HL-60 (cell line): ENCODE data around the gene DDX25.

ENCODE experiments used
- DNase-seq, 2 experiments: peaks; one replicate each; pipeline ENCODE4 v3.0.0-alpha.2; 2010 to 2020; ENCODE audit warnings: low read depth in 1 of 2, low spot score in 1 of 2
- H3K27ac ChIP-seq: fragments of 250-450 bp; sonication (Bioruptor Pico); replicated peaks from 2 replicates; pipeline ENCODE4 v1.5.1; 2020; ENCODE audit warnings: mild to moderate bottlenecking, moderate library complexity
- H3K27me3 ChIP-seq: fragments of 250-450 bp; sonication (Bioruptor Pico); 2 replicates; pipeline ENCODE4 v1.5.1; 2021; ENCODE audit warnings: mild to moderate bottlenecking, moderate library complexity; ENCODE audit not compliant: insufficient read depth, poor library complexity, severe bottlenecking
- H3K4me3 ChIP-seq: replicated peaks from 2 replicates; pipeline ENCODE4 v1.5.1; 2011; ENCODE audit warnings: mild to moderate bottlenecking, control low read depth, low read length; ENCODE audit not compliant: insufficient read depth
- GABPA ChIP-seq: IDR thresholded peaks from 2 replicates; pipeline ENCODE4 v1.6.1; 2012; ENCODE audit warnings: low read depth
- POLR2AphosphoS5 ChIP-seq: IDR thresholded peaks from 2 replicates; pipeline ENCODE4 v1.6.1; 2012; ENCODE audit warnings: low read depth
- SPI1 ChIP-seq: IDR thresholded peaks from 2 replicates; pipeline ENCODE4 v1.6.1; 2012; ENCODE audit warnings: low read depth, mild to moderate bottlenecking, borderline replicate concordance
- TF ChIP-seq, protein P1 (sequence below): IDR thresholded peaks from one replicate; pipeline ENCODE4 v1.5.1; 2011; ENCODE audit warnings: low read length, control low read depth, inconsistent platforms; ENCODE audit not compliant: insufficient read depth
- TF ChIP-seq, protein P2 (sequence below): IDR thresholded peaks from 2 replicates; pipeline ENCODE4 v1.6.1; 2012; ENCODE audit warnings: low read depth; ENCODE audit not compliant: insufficient replicate concordance

The DDX25 gene

DNA sequence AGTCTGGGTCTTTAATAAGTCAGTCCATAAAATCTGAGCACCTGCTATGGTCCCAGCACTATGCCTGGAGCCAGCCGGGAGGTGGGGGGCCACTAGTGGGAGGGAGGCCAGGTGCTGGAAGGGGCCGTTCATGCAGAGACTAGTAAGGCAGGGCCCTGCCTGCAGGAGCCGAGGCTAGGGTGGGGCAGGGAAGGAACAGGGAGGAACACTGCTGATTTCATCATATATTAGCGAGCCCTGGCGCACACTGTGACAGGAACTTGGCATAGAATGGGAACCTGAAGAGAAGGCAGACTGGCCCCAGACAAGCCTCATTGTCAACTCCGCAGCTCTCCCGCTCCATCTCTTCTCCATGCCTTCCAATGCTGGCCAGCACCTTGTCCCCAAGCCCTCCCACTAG is 48.7 kb downstream of the DDX25 start:
- Histone ChIP-seq H3K27me3 (no peaks in the 10 kb centered on the region), H3K4me3 (no peak overlapping the region), H3K27ac (no peak overlapping the region)
- TF ChIP-seq, protein P1, sequence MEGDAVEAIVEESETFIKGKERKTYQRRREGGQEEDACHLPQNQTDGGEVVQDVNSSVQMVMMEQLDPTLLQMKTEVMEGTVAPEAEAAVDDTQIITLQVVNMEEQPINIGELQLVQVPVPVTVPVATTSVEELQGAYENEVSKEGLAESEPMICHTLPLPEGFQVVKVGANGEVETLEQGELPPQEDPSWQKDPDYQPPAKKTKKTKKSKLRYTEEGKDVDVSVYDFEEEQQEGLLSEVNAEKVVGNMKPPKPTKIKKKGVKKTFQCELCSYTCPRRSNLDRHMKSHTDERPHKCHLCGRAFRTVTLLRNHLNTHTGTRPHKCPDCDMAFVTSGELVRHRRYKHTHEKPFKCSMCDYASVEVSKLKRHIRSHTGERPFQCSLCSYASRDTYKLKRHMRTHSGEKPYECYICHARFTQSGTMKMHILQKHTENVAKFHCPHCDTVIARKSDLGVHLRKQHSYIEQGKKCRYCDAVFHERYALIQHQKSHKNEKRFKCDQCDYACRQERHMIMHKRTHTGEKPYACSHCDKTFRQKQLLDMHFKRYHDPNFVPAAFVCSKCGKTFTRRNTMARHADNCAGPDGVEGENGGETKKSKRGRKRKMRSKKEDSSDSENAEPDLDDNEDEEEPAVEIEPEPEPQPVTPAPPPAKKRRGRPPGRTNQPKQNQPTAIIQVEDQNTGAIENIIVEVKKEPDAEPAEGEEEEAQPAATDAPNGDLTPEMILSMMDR: no peak
- TF ChIP-seq SPI1 (no peak), GABPA (no peak), POLR2AphosphoS5 (no peak)
- TF ChIP-seq, protein P2, sequence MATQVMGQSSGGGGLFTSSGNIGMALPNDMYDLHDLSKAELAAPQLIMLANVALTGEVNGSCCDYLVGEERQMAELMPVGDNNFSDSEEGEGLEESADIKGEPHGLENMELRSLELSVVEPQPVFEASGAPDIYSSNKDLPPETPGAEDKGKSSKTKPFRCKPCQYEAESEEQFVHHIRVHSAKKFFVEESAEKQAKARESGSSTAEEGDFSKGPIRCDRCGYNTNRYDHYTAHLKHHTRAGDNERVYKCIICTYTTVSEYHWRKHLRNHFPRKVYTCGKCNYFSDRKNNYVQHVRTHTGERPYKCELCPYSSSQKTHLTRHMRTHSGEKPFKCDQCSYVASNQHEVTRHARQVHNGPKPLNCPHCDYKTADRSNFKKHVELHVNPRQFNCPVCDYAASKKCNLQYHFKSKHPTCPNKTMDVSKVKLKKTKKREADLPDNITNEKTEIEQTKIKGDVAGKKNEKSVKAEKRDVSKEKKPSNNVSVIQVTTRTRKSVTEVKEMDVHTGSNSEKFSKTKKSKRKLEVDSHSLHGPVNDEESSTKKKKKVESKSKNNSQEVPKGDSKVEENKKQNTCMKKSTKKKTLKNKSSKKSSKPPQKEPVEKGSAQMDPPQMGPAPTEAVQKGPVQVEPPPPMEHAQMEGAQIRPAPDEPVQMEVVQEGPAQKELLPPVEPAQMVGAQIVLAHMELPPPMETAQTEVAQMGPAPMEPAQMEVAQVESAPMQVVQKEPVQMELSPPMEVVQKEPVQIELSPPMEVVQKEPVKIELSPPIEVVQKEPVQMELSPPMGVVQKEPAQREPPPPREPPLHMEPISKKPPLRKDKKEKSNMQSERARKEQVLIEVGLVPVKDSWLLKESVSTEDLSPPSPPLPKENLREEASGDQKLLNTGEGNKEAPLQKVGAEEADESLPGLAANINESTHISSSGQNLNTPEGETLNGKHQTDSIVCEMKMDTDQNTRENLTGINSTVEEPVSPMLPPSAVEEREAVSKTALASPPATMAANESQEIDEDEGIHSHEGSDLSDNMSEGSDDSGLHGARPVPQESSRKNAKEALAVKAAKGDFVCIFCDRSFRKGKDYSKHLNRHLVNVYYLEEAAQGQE: no peak
- DNase-seq: no peak

DNA sequence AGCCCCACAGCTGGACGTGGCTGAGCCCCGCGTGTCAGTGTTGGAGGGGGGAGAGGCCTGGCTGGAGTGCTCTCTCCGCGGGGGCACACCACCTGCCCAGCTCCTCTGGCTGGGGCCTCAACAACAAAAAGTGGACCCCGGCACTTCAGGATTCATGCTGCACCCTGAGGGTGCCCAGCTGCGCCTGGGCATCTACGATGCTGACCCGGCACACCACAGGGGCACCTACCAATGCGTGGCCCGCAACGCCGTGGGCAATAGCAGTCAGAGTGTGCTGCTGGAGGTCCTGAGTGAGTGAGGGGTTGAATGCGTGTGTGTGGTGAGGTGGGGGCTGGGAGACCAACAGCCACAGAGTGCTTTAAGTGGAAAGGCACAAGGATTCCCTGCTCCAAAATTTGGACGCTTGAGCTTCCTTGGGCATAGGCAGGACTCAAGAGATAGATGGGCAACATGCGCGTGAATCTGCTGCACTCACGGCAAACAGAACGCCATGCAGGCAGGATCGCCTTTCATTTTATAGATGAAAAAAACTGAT is 49.2 kb downstream of the DDX25 start:
- Histone ChIP-seq H3K27ac (no peak overlapping the region), H3K27me3 (no peaks in the 10 kb centered on the region), H3K4me3 (no peak overlapping the region)
- no peak for DNase-seq
- TF ChIP-seq SPI1 (no peak), GABPA (no peak), POLR2AphosphoS5 (no peak)

DNA sequence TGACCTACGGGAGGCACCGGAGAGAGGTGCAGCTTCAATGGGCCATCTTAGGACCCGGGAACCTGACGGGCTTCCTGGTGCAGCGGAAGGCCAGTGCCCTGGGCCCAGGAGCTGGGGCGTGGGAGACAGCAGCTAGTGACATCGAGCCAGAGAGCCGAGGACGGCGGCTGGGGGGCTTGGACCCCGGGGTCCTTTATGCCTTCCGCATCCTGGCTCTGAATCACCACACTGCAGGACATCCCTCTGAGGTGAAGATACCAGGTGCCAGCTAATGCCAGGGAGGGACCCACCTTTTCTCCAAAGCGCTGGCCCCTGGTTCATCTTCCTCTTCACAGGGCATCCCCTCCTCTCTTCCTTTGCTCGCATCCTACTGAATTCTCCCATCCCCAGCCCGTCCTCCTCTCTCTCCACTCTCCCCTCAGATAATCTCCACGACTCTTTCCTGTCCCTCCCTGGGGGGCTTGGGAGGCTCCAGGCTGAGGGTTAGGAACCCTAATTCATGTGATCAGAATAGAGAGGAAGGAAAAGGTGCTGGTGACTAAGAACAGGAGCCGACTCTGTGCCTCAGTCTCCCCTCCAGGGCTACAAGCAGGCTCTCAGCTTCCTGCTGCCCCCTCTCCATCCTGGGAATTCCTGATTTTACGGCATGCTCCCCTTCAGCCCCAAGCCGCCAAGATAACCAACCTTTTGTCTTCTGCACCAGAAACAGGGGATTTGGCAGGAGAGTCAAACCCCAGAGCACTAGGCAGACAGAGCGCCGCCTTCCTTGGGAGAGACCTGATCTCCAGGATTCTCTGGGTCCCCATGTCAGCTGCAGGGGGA is 50.0 kb downstream of the DDX25 start:
- TF ChIP-seq, protein P2: no peak
- TF ChIP-seq, protein P1: no peak
- TF ChIP-seq SPI1 (no peak), POLR2AphosphoS5 (no peak), GABPA (no peak)
- no peak overlapping the region for H3K4me3 ChIP-seq
- no peaks in the 10 kb centered on the region for H3K27me3 ChIP-seq
- no peak for DNase-seq
- H3K27ac ChIP-seq: no peak overlapping the region

DNA sequence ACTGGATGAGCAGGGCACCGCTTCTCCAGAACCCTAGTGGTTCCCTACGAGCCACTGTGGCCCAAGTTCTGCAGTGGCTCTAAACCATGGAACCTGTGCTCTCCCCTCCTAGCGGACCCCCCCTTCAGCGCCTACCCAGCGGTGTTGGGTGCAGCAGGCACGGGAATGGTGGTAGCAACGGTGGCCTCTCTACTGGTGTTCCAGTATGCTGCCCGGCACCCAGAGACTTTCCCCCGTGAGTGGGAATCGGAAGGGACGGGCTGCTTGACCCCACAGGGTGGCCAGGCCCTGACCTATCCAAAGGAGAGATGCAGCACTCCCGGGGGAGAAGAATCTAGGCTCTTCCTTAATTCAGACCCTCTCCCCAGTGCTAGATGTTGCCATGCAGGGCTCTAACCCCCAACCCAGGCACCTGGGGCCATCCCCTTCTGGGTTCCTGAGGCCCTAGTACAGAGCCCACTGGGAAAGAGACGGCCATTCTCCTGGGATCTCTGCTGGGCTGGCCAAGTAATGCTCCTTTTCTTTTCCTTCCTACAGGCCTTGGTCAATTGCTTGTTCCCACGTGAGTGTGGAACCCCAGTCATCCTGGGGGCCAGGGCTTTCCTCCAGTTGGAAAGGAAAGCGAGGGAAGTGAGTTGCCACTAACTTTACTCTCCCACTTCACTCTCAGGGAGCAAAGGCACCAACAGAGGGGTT is 50.8 kb downstream of the DDX25 start:
- TF ChIP-seq GABPA (no peak), SPI1 (no peak), POLR2AphosphoS5 (no peak)
- TF ChIP-seq, protein P2: no peak
- TF ChIP-seq, protein P1: no peak
- no peaks in the 10 kb centered on the region for H3K27me3 ChIP-seq
- no peak overlapping the region for H3K4me3 ChIP-seq
- no peak overlapping the region for H3K27ac ChIP-seq
- DNase-seq: no peak
